ENCODE measurements around the gene RMND1. TPM values are rescaled to one million over a fixed set of nuclear protein-coding genes. Genes with fewer than 3 reads are reported as not detected.

RMND1 gene
- total and polyA plus RNA-seq, 2 of the 13 experiments (the other 11 are each of a cell fraction or from before 2014, with no cell fraction given), result 34.0 to 72.5 TPM

- TF ChIP-seq DNMT1 (CRISPR knock-in tag; IDR thresholded peaks at IDR 0.05), result 0 out of 2 replicates have a peak, but pooled peaks have one; percentile 55
- TF ChIP-seq CEBPB (IDR thresholded peaks at IDR 0.05; ENCODE audit: borderline replicate concordance, low read depth, low read length), result no peak
- no peak for TF ChIP-seq TFAP4 (IDR thresholded peaks at IDR 0.05; ENCODE audit: borderline replicate concordance, low read depth)
- TF ChIP-seq GTF2F1 (IDR thresholded peaks at IDR 0.05; ENCODE audit: low read length), result no peak
- TF ChIP-seq JDP2 (CRISPR knock-in tag; IDR thresholded peaks at IDR 0.05; ENCODE audit: borderline replicate concordance), result no peak; the same call in 1 of the 2 replicates
- no peak for TF ChIP-seq PHF8 (CRISPR knock-in tag; IDR thresholded peaks at IDR 0.05)
- TF ChIP-seq EZH2 (conservative IDR thresholded peaks at IDR 0.05; ENCODE audit: low read depth, low read length), result no peak
- TF ChIP-seq U2AF1 (optimal IDR thresholded peaks at IDR 0.05; ENCODE audit: low read depth, low read length), result no peak
- TF ChIP-seq, protein P1, sequence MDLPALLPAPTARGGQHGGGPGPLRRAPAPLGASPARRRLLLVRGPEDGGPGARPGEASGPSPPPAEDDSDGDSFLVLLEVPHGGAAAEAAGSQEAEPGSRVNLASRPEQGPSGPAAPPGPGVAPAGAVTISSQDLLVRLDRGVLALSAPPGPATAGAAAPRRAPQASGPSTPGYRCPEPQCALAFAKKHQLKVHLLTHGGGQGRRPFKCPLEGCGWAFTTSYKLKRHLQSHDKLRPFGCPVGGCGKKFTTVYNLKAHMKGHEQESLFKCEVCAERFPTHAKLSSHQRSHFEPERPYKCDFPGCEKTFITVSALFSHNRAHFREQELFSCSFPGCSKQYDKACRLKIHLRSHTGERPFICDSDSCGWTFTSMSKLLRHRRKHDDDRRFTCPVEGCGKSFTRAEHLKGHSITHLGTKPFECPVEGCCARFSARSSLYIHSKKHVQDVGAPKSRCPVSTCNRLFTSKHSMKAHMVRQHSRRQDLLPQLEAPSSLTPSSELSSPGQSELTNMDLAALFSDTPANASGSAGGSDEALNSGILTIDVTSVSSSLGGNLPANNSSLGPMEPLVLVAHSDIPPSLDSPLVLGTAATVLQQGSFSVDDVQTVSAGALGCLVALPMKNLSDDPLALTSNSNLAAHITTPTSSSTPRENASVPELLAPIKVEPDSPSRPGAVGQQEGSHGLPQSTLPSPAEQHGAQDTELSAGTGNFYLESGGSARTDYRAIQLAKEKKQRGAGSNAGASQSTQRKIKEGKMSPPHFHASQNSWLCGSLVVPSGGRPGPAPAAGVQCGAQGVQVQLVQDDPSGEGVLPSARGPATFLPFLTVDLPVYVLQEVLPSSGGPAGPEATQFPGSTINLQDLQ (CRISPR knock-in tag; IDR thresholded peaks at IDR 0.05), result no peak
- TF ChIP-seq ZNF121 (CRISPR knock-in tag; IDR thresholded peaks at IDR 0.05), result no peak
- TF ChIP-seq ZNF704 (CRISPR knock-in tag; IDR thresholded peaks at IDR 0.05; ENCODE audit: borderline replicate concordance), result peak; percentile 31; the same call in 1 of the 2 replicates
- no peak for TF ChIP-seq CEBPG (CRISPR knock-in tag; IDR thresholded peaks at IDR 0.05)
- TF ChIP-seq ZNF83 (CRISPR knock-in tag; IDR thresholded peaks at IDR 0.05; ENCODE audit: borderline replicate concordance), result no peak
- TF ChIP-seq, protein P2, sequence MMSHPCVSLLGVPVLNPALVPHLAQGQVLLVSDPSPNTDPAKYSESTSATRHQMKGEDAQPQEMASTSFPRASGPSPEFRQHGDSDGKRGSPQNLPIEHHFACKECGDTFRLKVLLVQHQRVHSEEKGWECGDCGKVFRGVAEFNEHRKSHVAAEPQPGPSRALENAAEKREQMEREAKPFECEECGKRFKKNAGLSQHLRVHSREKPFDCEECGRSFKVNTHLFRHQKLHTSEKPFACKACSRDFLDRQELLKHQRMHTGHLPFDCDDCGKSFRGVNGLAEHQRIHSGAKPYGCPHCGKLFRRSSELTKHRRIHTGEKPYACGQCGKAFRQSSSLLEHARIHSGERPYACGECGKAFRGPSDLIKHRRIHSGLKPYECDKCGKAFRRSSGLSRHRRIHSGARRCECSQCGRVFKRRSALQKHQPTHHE (CRISPR knock-in tag; IDR thresholded peaks at IDR 0.05; ENCODE audit: borderline replicate concordance), result 0 out of 2 replicates have a peak, but pooled peaks have one; percentile 11
- TF ChIP-seq PREB (CRISPR knock-in tag; IDR thresholded peaks at IDR 0.05), result no peak
- no peak for TF ChIP-seq PRDM4 (CRISPR knock-in tag; IDR thresholded peaks at IDR 0.05; ENCODE audit: borderline replicate concordance)
- no peak for TF ChIP-seq CENPT (CRISPR knock-in tag; IDR thresholded peaks at IDR 0.05; ENCODE audit: low read depth)
- no peak for TF ChIP-seq ZNF713 (CRISPR knock-in tag; IDR thresholded peaks at IDR 0.05)
- no peak for TF ChIP-seq MYNN (CRISPR knock-in tag; IDR thresholded peaks at IDR 0.05; ENCODE audit: low read depth)
- no peak for TF ChIP-seq ZNF839 (CRISPR knock-in tag; IDR thresholded peaks at IDR 0.05; ENCODE audit: borderline replicate concordance)
Measured at GRCh38 chr6:151493161-151493803, 41.4 kb upstream of the RMND1 start (continued).

Measured in HepG2 (cell line).